ENCODE measurements around the gene C1orf159. TPM values are rescaled to one million over a fixed set of nuclear protein-coding genes. Genes with fewer than 3 reads are reported as not detected.

C1orf159 gene
- total RNA-seq, 1 experiment from 2014 or later, result 10.0 TPM

GRCh38 chr1:1090424-1091343 lies 25.2 kb downstream of the C1orf159 start:
- no peak for DNase-seq (ENCODE audit: low read depth, low spot score)

GRCh38 chr1:1089731-1090423 lies 26.0 kb downstream of the C1orf159 start:
- in situ Hi-C loops (cut with HindIII; ENCODE audit: low pct_unique_long_range_greater_than_20kb, low sequenced_read_pairs), result no loop called here
- no peak for DNase-seq (ENCODE audit: low read depth, low spot score)

More at GRCh38 chr1:1090424-1091343, 25.2 kb downstream of the C1orf159 start:
- in situ Hi-C loops (cut with HindIII; ENCODE audit: low pct_unique_long_range_greater_than_20kb, low sequenced_read_pairs), result no loop called here

- no peak for DNase-seq (ENCODE audit: low read depth, low spot score)
- in situ Hi-C loops (cut with HindIII; ENCODE audit: low pct_unique_long_range_greater_than_20kb, low sequenced_read_pairs), result no loop called here
These were observed 26.8 kb downstream of the C1orf159 start for GRCh38 chr1:1088801-1089680.

- no peak for DNase-seq (ENCODE audit: low read depth, low spot score)
- in situ Hi-C loops (cut with HindIII; ENCODE audit: low pct_unique_long_range_greater_than_20kb, low sequenced_read_pairs), result no loop called here
These were observed 27.7 kb downstream of the C1orf159 start for GRCh38 chr1:1088029-1088800.

GRCh38 chr1:1087351-1088028 lies 28.4 kb downstream of the C1orf159 start:
- DNase-seq (ENCODE audit: low read depth, low spot score), result no peak
- in situ Hi-C loops (cut with HindIII; ENCODE audit: low pct_unique_long_range_greater_than_20kb, low sequenced_read_pairs), result no loop called here

- in situ Hi-C loops (cut with HindIII; ENCODE audit: low pct_unique_long_range_greater_than_20kb, low sequenced_read_pairs), result no loop called here
These were observed 29.0 kb downstream of the C1orf159 start for GRCh38 chr1:1086911-1087341.

GRCh38 chr1:1085911-1086841 lies 29.7 kb downstream of the C1orf159 start:
- in situ Hi-C loops (cut with HindIII; ENCODE audit: low pct_unique_long_range_greater_than_20kb, low sequenced_read_pairs), result no loop called here
- DNase-seq (ENCODE audit: low read depth, low spot score), result no peak

More at GRCh38 chr1:1086911-1087341, 29.0 kb downstream of the C1orf159 start:
- DNase-seq (ENCODE audit: low read depth, low spot score), result no peak

- in situ Hi-C loops (cut with HindIII; ENCODE audit: low pct_unique_long_range_greater_than_20kb, low sequenced_read_pairs), result no loop called here
- no peak for DNase-seq (ENCODE audit: low read depth, low spot score)
These were observed 30.6 kb downstream of the C1orf159 start for GRCh38 chr1:1085171-1085841.

GRCh38 chr1:1084372-1085170 lies 31.3 kb downstream of the C1orf159 start:
- DNase-seq (ENCODE audit: low read depth, low spot score), result no peak
- in situ Hi-C loops (cut with HindIII; ENCODE audit: low pct_unique_long_range_greater_than_20kb, low sequenced_read_pairs), result no loop called here

- DNase-seq (ENCODE audit: low read depth, low spot score), result no peak
- in situ Hi-C loops (cut with HindIII; ENCODE audit: low pct_unique_long_range_greater_than_20kb, low sequenced_read_pairs), result no loop called here
These were observed 32.2 kb downstream of the C1orf159 start for GRCh38 chr1:1083416-1084371.

GRCh38 chr1:1082776-1083415 lies 33.0 kb downstream of the C1orf159 start:
- no peak for DNase-seq (ENCODE audit: low read depth, low spot score)
- in situ Hi-C loops (cut with HindIII; ENCODE audit: low pct_unique_long_range_greater_than_20kb, low sequenced_read_pairs), result no loop called here

- in situ Hi-C loops (cut with HindIII; ENCODE audit: low pct_unique_long_range_greater_than_20kb, low sequenced_read_pairs), result no loop called here
- DNase-seq (ENCODE audit: low read depth, low spot score), result no peak
These were observed 33.6 kb downstream of the C1orf159 start for GRCh38 chr1:1082239-1082775.
